HEK293 (cell line): ENCODE data around the gene POLR3B.

Experiments
- CTCF ChIA-PET: fragments of 350-600 bp; formaldehyde crosslinking; extraction: SDS; loops from one replicate; lab custom pipeline; 2021; ENCODE audit warnings: antibody characterized with exemption; lab: Yijun Ruan, JAX
- POLR2A ChIA-PET: fragments of 300-600 bp; formaldehyde crosslinking; extraction: SDS; loops from one replicate; lab custom pipeline; 2020; ENCODE audit warnings: antibody characterized with exemption, inconsistent platforms; lab: Yijun Ruan, JAX
- H3K27ac ChIP-seq: fragments of 200-500 bp; sonication (Bioruptor generic); 2 replicates; pipeline ENCODE4 v1.5.1; 2014; ENCODE audit warnings: low read depth, low read length, control low read depth, inconsistent platforms; ENCODE audit errors: extremely low read depth
- H3K36me3 ChIP-seq, 2 experiments: fragments of 200-500 bp in 1 of 2; sonication (Bioruptor generic) in 1 of 2; 1 replicate in 1 of 2; 2 replicates in 1 of 2; pipeline ENCODE4 v1.5.1; 2014 to 2017; ENCODE audit warnings: inconsistent platforms in 2 of 2, low read length in 2 of 2; ENCODE audit not compliant: control insufficient read depth in 2 of 2, insufficient read depth in 1 of 2
- H3K4me1 ChIP-seq: fragments of 200-500 bp; sonication (Bioruptor generic); 2 replicates; pipeline ENCODE4 v1.5.1; 2014; ENCODE audit warnings: mild to moderate bottlenecking, low read length, inconsistent platforms; ENCODE audit not compliant: control insufficient read depth, insufficient read depth
- H3K4me3 ChIP-seq: 2 replicates; pipeline ENCODE4 v1.5.1; 2011; ENCODE audit warnings: low read depth, mild to moderate bottlenecking, control low read depth, low read length, moderate library complexity
- H3K9me3 ChIP-seq: fragments of 200-500 bp; sonication (Bioruptor generic); 2 replicates; pipeline ENCODE4 v1.5.1; 2014; ENCODE audit warnings: low read depth, low read length, inconsistent platforms; ENCODE audit not compliant: control insufficient read depth, insufficient read depth
- CTCF ChIP-seq: fragments of 450-650 bp; formaldehyde crosslinking; IDR thresholded peaks from 2 replicates; pipeline ENCODE4 v1.5.1; 2016; ENCODE audit warnings: missing biosample characterization, missing genetic modification characterization
- SCRT1 ChIP-seq: fragments of 450-650 bp; formaldehyde crosslinking; IDR thresholded peaks from 2 replicates; pipeline ENCODE4 v1.5.1; 2016; ENCODE audit warnings: missing biosample characterization, missing genetic modification characterization, borderline replicate concordance
- SCRT2 ChIP-seq: fragments of 450-650 bp; formaldehyde crosslinking; IDR thresholded peaks from 2 replicates; pipeline ENCODE4 v1.5.1; 2016; ENCODE audit warnings: missing biosample characterization, missing genetic modification characterization
- SP3 ChIP-seq: fragments of 450-650 bp; formaldehyde crosslinking; IDR thresholded peaks from 2 replicates; pipeline ENCODE4 v1.5.1; 2016; ENCODE audit warnings: missing biosample characterization, missing genetic modification characterization
- YY1 ChIP-seq: fragments of 450-650 bp; formaldehyde crosslinking; IDR thresholded peaks from 2 replicates; pipeline ENCODE4 v1.5.1; 2018; ENCODE audit warnings: missing biosample characterization, missing genetic modification characterization
- ZBTB17 ChIP-seq: fragments of 450-650 bp; formaldehyde crosslinking; IDR thresholded peaks from 2 replicates; pipeline ENCODE4 v1.5.1; 2016; ENCODE audit warnings: missing biosample characterization, missing genetic modification characterization
- ZBTB6 ChIP-seq: fragments of 450-650 bp; formaldehyde crosslinking; IDR thresholded peaks from 2 replicates; pipeline ENCODE4 v1.5.1; 2017; ENCODE audit warnings: missing biosample characterization, missing genetic modification characterization
- ZNF473 ChIP-seq: fragments of 450-650 bp; formaldehyde crosslinking; IDR thresholded peaks from 2 replicates; pipeline ENCODE4 v1.5.1; 2017; ENCODE audit warnings: missing biosample characterization, missing genetic modification characterization
- ZNF510 ChIP-seq: fragments of 450-650 bp; formaldehyde crosslinking; IDR thresholded peaks from 2 replicates; pipeline ENCODE4 v1.5.1; 2018; ENCODE audit warnings: mild to moderate bottlenecking, missing genetic modification characterization, missing biosample characterization; ENCODE audit not compliant: insufficient replicate concordance
- TF ChIP-seq, protein P1 (sequence below): fragments of 450-650 bp; formaldehyde crosslinking; IDR thresholded peaks from 2 replicates; pipeline ENCODE4 v1.5.1; 2016; ENCODE audit warnings: missing biosample characterization, missing genetic modification characterization
- TF ChIP-seq, protein P2 (sequence below): fragments of 450-650 bp; formaldehyde crosslinking; IDR thresholded peaks from 2 replicates; pipeline ENCODE4 v1.5.1; 2016; ENCODE audit warnings: missing biosample characterization, missing genetic modification characterization
- TF ChIP-seq, protein P3 (sequence below): fragments of 450-650 bp; IDR thresholded peaks from 2 replicates; pipeline ENCODE4 v1.5.1; 2018; ENCODE audit warnings: missing biosample characterization, mild to moderate bottlenecking, missing genetic modification characterization
- TF ChIP-seq, protein P4 (sequence below): fragments of 450-650 bp; formaldehyde crosslinking; IDR thresholded peaks from 2 replicates; pipeline ENCODE4 v1.5.1; 2017; ENCODE audit warnings: missing biosample characterization, mild to moderate bottlenecking, missing genetic modification characterization, moderate library complexity

The POLR3B gene

DNA sequence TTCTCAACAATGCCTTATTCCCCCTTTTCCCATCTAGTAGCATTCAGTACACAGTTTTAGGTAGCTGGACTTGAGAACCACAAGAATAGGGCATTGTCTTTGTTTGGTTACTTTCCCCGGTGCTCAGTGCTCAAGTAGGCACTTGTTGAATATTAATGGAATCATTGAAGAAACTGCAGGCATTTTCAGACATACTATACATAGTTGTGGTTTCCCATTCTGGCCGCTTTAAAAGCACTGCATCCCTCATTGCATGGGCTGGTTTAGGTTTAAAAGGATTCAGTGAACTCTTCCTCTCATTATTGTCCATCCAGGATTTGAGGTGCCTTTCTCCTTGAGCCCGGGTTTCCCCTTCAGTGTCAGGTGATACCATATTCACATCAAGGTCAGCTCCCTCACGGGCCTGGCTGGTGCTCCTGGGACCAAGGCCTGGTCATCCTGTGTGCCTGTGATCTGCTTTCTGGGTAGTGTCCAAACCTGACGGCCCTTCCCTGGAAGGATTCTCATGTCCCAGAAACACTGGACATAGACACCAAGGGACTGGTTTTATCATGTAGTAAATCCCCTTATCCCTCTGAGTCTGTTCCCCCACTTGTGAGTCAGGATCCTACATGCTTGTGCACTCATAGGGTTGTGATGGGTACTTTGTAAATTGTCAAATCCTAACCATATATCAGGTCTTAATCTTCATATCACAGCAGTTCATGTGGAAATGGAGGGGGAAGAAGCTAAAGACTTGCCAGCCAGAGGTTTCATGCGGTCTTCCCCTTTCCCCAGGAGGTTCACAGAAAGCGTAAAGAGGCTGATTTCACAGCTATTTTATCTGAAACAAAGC, 47.7 kb upstream of the POLR3B start:
- TF ChIP-seq SCRT1 (tag by site-specific recombination): peak; percentile 75
- TF ChIP-seq SCRT2 (tag by site-specific recombination): peak; percentile 93
- TF ChIP-seq ZBTB17 (tag by site-specific recombination): no peak
- TF ChIP-seq, all 188 proteins: peak for 2
- no peak overlapping the region for H3K4me3 ChIP-seq
- CTCF ChIA-PET: interaction anchor here (0.6 kb wide), 1 partner anchor 42 kb away, joined by 3 read pairs; no protein-coding TSS in a partner anchor
- H3K4me1 ChIP-seq: no peaks in the 10 kb centered on the region
- POLR2A ChIA-PET: no interaction called here
- no peaks in the 10 kb centered on the region for H3K9me3 ChIP-seq
- no peak overlapping the region for H3K27ac ChIP-seq
- H3K36me3 ChIP-seq: peaks cover 0 to under 1% of the 10 kb centered on the region in 2 experiments; a peak in 1 of 3 replicates

GRCh38 chr12:106310687-106311086, 46.9 kb upstream of the POLR3B start:
- POLR2A ChIA-PET: no interaction called here
- CTCF ChIA-PET: no interaction called here
- TF ChIP-seq, protein P1, sequence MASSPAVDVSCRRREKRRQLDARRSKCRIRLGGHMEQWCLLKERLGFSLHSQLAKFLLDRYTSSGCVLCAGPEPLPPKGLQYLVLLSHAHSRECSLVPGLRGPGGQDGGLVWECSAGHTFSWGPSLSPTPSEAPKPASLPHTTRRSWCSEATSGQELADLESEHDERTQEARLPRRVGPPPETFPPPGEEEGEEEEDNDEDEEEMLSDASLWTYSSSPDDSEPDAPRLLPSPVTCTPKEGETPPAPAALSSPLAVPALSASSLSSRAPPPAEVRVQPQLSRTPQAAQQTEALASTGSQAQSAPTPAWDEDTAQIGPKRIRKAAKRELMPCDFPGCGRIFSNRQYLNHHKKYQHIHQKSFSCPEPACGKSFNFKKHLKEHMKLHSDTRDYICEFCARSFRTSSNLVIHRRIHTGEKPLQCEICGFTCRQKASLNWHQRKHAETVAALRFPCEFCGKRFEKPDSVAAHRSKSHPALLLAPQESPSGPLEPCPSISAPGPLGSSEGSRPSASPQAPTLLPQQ: no peak
- TF ChIP-seq, protein P2, sequence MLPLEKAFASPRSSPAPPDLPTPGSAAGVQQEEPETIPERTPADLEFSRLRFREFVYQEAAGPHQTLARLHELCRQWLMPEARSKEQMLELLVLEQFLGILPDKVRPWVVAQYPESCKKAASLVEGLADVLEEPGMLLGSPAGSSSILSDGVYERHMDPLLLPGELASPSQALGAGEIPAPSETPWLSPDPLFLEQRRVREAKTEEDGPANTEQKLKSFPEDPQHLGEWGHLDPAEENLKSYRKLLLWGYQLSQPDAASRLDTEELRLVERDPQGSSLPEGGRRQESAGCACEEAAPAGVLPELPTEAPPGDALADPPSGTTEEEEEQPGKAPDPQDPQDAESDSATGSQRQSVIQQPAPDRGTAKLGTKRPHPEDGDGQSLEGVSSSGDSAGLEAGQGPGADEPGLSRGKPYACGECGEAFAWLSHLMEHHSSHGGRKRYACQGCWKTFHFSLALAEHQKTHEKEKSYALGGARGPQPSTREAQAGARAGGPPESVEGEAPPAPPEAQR (tag by site-specific recombination): no peak
- TF ChIP-seq CTCF (tag by site-specific recombination): no peak
- no peak for TF ChIP-seq ZNF473 (tag by site-specific recombination)
- TF ChIP-seq, protein P3, sequence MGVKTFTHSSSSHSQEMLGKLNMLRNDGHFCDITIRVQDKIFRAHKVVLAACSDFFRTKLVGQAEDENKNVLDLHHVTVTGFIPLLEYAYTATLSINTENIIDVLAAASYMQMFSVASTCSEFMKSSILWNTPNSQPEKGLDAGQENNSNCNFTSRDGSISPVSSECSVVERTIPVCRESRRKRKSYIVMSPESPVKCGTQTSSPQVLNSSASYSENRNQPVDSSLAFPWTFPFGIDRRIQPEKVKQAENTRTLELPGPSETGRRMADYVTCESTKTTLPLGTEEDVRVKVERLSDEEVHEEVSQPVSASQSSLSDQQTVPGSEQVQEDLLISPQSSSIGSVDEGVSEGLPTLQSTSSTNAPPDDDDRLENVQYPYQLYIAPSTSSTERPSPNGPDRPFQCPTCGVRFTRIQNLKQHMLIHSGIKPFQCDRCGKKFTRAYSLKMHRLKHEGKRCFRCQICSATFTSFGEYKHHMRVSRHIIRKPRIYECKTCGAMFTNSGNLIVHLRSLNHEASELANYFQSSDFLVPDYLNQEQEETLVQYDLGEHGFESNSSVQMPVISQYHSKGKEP (tag by site-specific recombination): no peak
- TF ChIP-seq, protein P4, sequence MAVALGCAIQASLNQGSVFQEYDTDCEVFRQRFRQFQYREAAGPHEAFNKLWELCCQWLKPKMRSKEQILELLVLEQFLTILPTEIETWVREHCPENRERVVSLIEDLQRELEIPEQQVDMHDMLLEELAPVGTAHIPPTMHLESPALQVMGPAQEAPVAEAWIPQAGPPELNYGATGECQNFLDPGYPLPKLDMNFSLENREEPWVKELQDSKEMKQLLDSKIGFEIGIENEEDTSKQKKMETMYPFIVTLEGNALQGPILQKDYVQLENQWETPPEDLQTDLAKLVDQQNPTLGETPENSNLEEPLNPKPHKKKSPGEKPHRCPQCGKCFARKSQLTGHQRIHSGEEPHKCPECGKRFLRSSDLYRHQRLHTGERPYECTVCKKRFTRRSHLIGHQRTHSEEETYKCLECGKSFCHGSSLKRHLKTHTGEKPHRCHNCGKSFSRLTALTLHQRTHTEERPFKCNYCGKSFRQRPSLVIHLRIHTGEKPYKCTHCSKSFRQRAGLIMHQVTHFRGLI (tag by site-specific recombination): no peak
- no peak for TF ChIP-seq SP3 (tag by site-specific recombination)
- no peak for TF ChIP-seq YY1
- no peak for TF ChIP-seq ZNF510
- TF ChIP-seq ZBTB6 (tag by site-specific recombination): no peak
- Histone ChIP-seq H3K27ac (no peak overlapping the region), H3K4me1 (no peaks in the 10 kb centered on the region), H3K9me3 (no peaks in the 10 kb centered on the region), H3K4me3 (no peak overlapping the region), H3K36me3 (peaks cover 5% of the 10 kb centered on the region in 2 experiments; a peak in 2 of 3 replicates)
